ENCODE results near the gene TANC1.

DNA sequence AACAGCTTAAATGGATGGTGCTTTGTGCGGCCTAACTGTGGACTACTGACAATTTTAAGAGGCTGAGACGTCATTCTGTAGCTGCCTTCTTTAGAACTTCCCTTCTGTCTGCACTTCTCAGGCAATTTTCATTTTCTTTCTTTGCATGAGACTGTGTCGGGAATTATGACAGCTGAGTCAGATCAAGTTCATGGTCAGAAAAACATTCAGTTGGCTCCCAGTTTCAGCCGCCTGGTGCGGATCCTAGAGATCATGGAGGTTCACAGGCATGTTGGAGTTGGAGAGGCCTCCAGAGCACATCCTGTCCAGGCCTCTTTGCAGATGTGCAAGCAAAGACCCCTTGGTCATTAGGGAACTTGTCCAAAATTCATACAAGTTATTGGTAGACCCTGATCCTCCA is 135.0 kb downstream of the TANC1 start:
- TF ChIP-seq POLR2A (IDR thresholded peaks at IDR 0.05), result no peak
- TF ChIP-seq, protein P1, sequence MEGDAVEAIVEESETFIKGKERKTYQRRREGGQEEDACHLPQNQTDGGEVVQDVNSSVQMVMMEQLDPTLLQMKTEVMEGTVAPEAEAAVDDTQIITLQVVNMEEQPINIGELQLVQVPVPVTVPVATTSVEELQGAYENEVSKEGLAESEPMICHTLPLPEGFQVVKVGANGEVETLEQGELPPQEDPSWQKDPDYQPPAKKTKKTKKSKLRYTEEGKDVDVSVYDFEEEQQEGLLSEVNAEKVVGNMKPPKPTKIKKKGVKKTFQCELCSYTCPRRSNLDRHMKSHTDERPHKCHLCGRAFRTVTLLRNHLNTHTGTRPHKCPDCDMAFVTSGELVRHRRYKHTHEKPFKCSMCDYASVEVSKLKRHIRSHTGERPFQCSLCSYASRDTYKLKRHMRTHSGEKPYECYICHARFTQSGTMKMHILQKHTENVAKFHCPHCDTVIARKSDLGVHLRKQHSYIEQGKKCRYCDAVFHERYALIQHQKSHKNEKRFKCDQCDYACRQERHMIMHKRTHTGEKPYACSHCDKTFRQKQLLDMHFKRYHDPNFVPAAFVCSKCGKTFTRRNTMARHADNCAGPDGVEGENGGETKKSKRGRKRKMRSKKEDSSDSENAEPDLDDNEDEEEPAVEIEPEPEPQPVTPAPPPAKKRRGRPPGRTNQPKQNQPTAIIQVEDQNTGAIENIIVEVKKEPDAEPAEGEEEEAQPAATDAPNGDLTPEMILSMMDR (IDR thresholded peaks at IDR 0.05), result no peak
- TF ChIP-seq POLR2AphosphoS5 (IDR thresholded peaks at IDR 0.05), result no peak
- no peak for TF ChIP-seq EP300 (IDR thresholded peaks at IDR 0.05)

Data from sigmoid colon (tissue), 4 donors.